ENCODE measurements around the gene SDCCAG8.

- TF ChIP-seq CTCF (IDR thresholded peaks at IDR 0.05 in 8 of 11, conservative IDR thresholded peaks at IDR 0.05 in 3 of 11), result no peak
- no peak for TF ChIP-seq POLR2AphosphoS5 (IDR thresholded peaks at IDR 0.05)
These were observed 225.3 kb downstream of the SDCCAG8 start for GRCh38 chr1:243481101-243481500.

Measured in spleen (tissue), 7 donors.